Neutrophil (primary cell): Measurements from ENCODE around the gene SLC2A4.

Experiments used
- H3K27ac ChIP-seq: fragments of 200-600 bp; sonication (generic); 2 replicates; pipeline ENCODE4 v1.5.1; 2016; ENCODE audit warnings: mild to moderate bottlenecking, moderate library complexity
- H3K27me3 ChIP-seq: fragments of 200-600 bp; sonication (generic); 2 replicates; pipeline ENCODE4 v1.6.0; 2016; ENCODE audit warnings: mild to moderate bottlenecking
- H3K36me3 ChIP-seq: fragments of 200-600 bp; sonication (generic); 2 replicates; pipeline ENCODE4 v1.5.1; 2017
- H3K4me1 ChIP-seq, 2 experiments: fragments of 200-600 bp in 1 of 2; sonication (generic) in 1 of 2; 1 replicate in 1 of 2; 2 replicates in 1 of 2; pipeline versions ENCODE4 v1.5.1 to v1.6.1; 2013 to 2016; ENCODE audit warnings: low read depth in 1 of 2, low read length in 1 of 2, mild to moderate bottlenecking in 1 of 2, moderate library complexity in 1 of 2; ENCODE audit not compliant: control insufficient read depth in 1 of 2, insufficient read depth in 1 of 2
- H3K4me3 ChIP-seq, 2 experiments: fragments of 200-600 bp in 1 of 2; sonication (generic) in 1 of 2; 1 replicate in 1 of 2; 2 replicates in 1 of 2; pipeline ENCODE4 v1.5.1; 2013 to 2016; ENCODE audit warnings: low read depth in 1 of 2, low read length in 1 of 2, mild to moderate bottlenecking in 1 of 2, moderate library complexity in 1 of 2
- H3K9me3 ChIP-seq: fragments of 200-600 bp; sonication (generic); 2 replicates; pipeline ENCODE4 v1.5.1; 2016
- CTCF ChIP-seq: fragments of 200-600 bp; sonication (generic); IDR thresholded peaks from 2 replicates; pipeline ENCODE4 v1.5.1; 2016; ENCODE audit warnings: antibody characterized with exemption

SLC2A4 gene

GRCh38 chr17:7260651-7261378, 20.7 kb upstream of the SLC2A4 start:
- no peak for TF ChIP-seq CTCF
- peaks cover 22% of the 10 kb centered on the region for H3K36me3 ChIP-seq
- peaks cover 27 to 31% of the 10 kb centered on the region in 2 experiments for H3K4me1 ChIP-seq
- peaks cover 62% of the 10 kb centered on the region for H3K27me3 ChIP-seq
- peak overlapping the region; percentile 23 for H3K27ac ChIP-seq
- peak overlapping the region; percentile 52 to 69 for H3K4me3 ChIP-seq
- no peaks in the 10 kb centered on the region for H3K9me3 ChIP-seq

- TF ChIP-seq CTCF, result no peak
- Histone ChIP-seq H3K9me3 (no peaks in the 10 kb centered on the region), H3K36me3 (peaks cover 19% of the 10 kb centered on the region), H3K4me3 (peak overlapping the region; percentile 52 to 69), H3K4me1 (peaks cover 27 to 31% of the 10 kb centered on the region in 2 experiments), H3K27me3 (peaks cover 70% of the 10 kb centered on the region), H3K27ac (peak overlapping the region; percentile 23)
These were observed 19.9 kb upstream of the SLC2A4 start for GRCh38 chr17:7261379-7262191.

GRCh38 chr17:7262192-7262934, 19.2 kb upstream of the SLC2A4 start, which contains the start of gene CLDN7:
CLDN7 (minus strand) TSS chr17:7262478; CDS start chr17:7262043, 435 bp downstream.
- TF ChIP-seq CTCF, result no peak
- Histone ChIP-seq H3K4me1 (peaks cover 27 to 31% of the 10 kb centered on the region in 2 experiments), H3K36me3 (peaks cover 17% of the 10 kb centered on the region), H3K27ac (peak within 1 kb of the TSS; percentile 23), H3K4me3 (peak within 1 kb of the TSS; percentile 52 to 69), H3K9me3 (no peaks in the 10 kb centered on the region), H3K27me3 (peaks cover 78% of the 10 kb centered on the region)

GRCh38 chr17:7262935-7263800, 18.4 kb upstream of the SLC2A4 start:
- H3K27me3 ChIP-seq, result peaks cover 86% of the 10 kb centered on the region
- no peak for TF ChIP-seq CTCF
- H3K36me3 ChIP-seq, result peaks cover 12% of the 10 kb centered on the region
- H3K4me3 ChIP-seq, result peak overlapping the region in 1 of 2 experiments; percentile 14
- no peak overlapping the region for H3K27ac ChIP-seq
- H3K9me3 ChIP-seq, result no peaks in the 10 kb centered on the region
- H3K4me1 ChIP-seq, result peaks cover 27 to 31% of the 10 kb centered on the region in 2 experiments

GRCh38 chr17:7263801-7264078, 17.8 kb upstream of the SLC2A4 start:
- Histone ChIP-seq H3K4me1 (peaks cover 27 to 31% of the 10 kb centered on the region in 2 experiments), H3K36me3 (peaks cover 8% of the 10 kb centered on the region), H3K9me3 (no peaks in the 10 kb centered on the region), H3K27ac (no peak overlapping the region), H3K27me3 (peaks cover 91% of the 10 kb centered on the region), H3K4me3 (peak overlapping the region in 1 of 2 experiments; percentile 14)
- TF ChIP-seq CTCF, result no peak
